Gastrocnemius medialis (tissue), 4 donors: Measurements from ENCODE around the gene MBNL2. TPM values are rescaled to one million over a fixed set of nuclear protein-coding genes. Genes with fewer than 3 reads are reported as not detected.

Source experiments
- ATAC-seq, 2 donors: fragments of 150-250 bp; one replicate each; pipeline ENCODE4 v1.9.1; 2016
- DNase-seq, 2 donors: peaks; one replicate each; pipeline ENCODE4 v3.0.0-alpha.2; 2019
- H3K27ac ChIP-seq, 4 donors: fragments of 200-600 bp; sonication (generic); 1 replicate in 1 of 4; 2 replicates in 3 of 4; pipeline ENCODE4 v1.5.1; 2016 to 2018; ENCODE audit warnings: mild to moderate bottlenecking in 2 of 4, moderate library complexity in 1 of 4
- H3K27me3 ChIP-seq, 3 donors: fragments of 200-600 bp; sonication (generic) in 2 of 3; 1 replicate in 1 of 3; 2 replicates in 2 of 3; pipeline versions ENCODE4 v1.5.1 to v1.6.0; 2016 to 2019; ENCODE audit warnings: mild to moderate bottlenecking in 1 of 3, moderate library complexity in 1 of 3
- H3K36me3 ChIP-seq, 2 donors: fragments of 200-600 bp; sonication (generic) in 1 of 2; one replicate each; pipeline ENCODE4 v1.5.1; 2017 to 2018
- H3K4me1 ChIP-seq, 2 donors: fragments of 200-600 bp; sonication (generic) in 1 of 2; one replicate each; pipeline ENCODE4 v1.5.1; 2016 to 2017; ENCODE audit warnings: mild to moderate bottlenecking in 2 of 2
- H3K4me3 ChIP-seq, 4 donors: fragments of 200-600 bp; sonication (generic) in 3 of 4; 1 replicate in 1 of 4; 2 replicates in 3 of 4; pipeline ENCODE4 v1.5.1; 2016 to 2019; ENCODE audit warnings: mild to moderate bottlenecking in 2 of 4
- H3K9me3 ChIP-seq, 3 donors: fragments of 200-600 bp; sonication (generic) in 2 of 3; 1 replicate in 1 of 3; 2 replicates in 2 of 3; pipeline ENCODE4 v1.5.1; 2016 to 2019
- POLR2A ChIP-seq, 2 donors: fragments of 450-650 bp; IDR thresholded peaks; one replicate each; pipeline ENCODE4 v1.6.1; 2017; ENCODE audit warnings: antibody characterized with exemption in 2 of 2, mild to moderate bottlenecking in 2 of 2, moderate library complexity in 2 of 2
- in situ Hi-C, 4 donors: fragments of 200-750 bp; cut with MboI; loops; one replicate each; pipeline versions ENCODE4 v1.15.0 to v1.8.0; 2017; ENCODE audit warnings: low sequenced_read_pairs in 4 of 4
- intact Hi-C: fragments of 100-400 bp; cut with DNase I; formaldehyde crosslinking; loops from one replicate; pipeline ENCODE4 v1.15.1; 2023; ENCODE audit warnings: low total_unique reads
- total RNA-seq, 4 donors: library from RNA; depleted of rRNA; stranded (reverse); fragments of >200 nt; gene quantifications; one replicate each; pipeline versions ENCODE4 v1.1.0 to v1.2.3, GENCODE V29; 2016
- TF ChIP-seq, protein P1 (sequence below), 5 experiments: fragments of 450-650 bp in 3 of 5; fragments of 200-600 bp in 2 of 5; sonication (generic) in 2 of 5; IDR thresholded peaks in 4 of 5; conservative IDR thresholded peaks in 1 of 5; 1 replicate in 4 of 5; 2 replicates in 1 of 5; pipeline ENCODE4 v1.5.1; 2016 to 2019; ENCODE audit warnings: antibody characterized with exemption in 5 of 5, mild to moderate bottlenecking in 3 of 5, moderate library complexity in 3 of 5

The MBNL2 gene
- total RNA-seq, 4 donors from 2014 or later = 47.9 to 92.0 (median 71.3) TPM

DNA sequence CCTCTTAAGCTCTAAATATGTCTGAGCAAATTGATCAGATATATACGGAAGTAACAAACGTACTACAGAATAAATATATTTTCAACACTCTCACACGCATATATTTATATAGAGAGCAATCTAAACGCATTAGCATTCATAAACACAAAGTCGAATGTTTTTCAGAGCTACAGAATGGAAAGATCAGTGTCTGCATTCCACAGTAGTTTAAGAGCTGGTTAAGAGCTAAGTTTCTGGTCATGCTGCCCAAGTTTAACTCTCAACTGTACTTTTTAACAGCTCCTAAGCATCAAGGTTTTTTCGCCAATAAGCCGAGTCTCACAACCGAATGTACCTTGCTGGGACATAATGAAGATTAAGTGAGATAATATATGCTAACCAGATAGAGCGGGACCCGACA is 175.1 kb downstream of the MBNL2 start:
- DNase-seq (no peak), ATAC-seq (no peak)
- TF ChIP-seq, protein P1, sequence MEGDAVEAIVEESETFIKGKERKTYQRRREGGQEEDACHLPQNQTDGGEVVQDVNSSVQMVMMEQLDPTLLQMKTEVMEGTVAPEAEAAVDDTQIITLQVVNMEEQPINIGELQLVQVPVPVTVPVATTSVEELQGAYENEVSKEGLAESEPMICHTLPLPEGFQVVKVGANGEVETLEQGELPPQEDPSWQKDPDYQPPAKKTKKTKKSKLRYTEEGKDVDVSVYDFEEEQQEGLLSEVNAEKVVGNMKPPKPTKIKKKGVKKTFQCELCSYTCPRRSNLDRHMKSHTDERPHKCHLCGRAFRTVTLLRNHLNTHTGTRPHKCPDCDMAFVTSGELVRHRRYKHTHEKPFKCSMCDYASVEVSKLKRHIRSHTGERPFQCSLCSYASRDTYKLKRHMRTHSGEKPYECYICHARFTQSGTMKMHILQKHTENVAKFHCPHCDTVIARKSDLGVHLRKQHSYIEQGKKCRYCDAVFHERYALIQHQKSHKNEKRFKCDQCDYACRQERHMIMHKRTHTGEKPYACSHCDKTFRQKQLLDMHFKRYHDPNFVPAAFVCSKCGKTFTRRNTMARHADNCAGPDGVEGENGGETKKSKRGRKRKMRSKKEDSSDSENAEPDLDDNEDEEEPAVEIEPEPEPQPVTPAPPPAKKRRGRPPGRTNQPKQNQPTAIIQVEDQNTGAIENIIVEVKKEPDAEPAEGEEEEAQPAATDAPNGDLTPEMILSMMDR (IDR thresholded peaks at IDR 0.05 in 4 of 5, conservative IDR thresholded peaks at IDR 0.05 in 1 of 5) = no peak
- TF ChIP-seq POLR2A (IDR thresholded peaks at IDR 0.05) = no peak
- no peaks in the 10 kb centered on the region for H3K9me3 ChIP-seq
- in situ Hi-C loops (no loop called here), intact Hi-C loops (no loop called here)
- peaks cover 0 to 5% of the 10 kb centered on the region in 2 donors for H3K36me3 ChIP-seq
- no peak overlapping the region for H3K27ac ChIP-seq
- H3K27me3 ChIP-seq = no peaks in the 10 kb centered on the region
- no peaks in the 10 kb centered on the region for H3K4me1 ChIP-seq
- no peak overlapping the region for H3K4me3 ChIP-seq

DNA sequence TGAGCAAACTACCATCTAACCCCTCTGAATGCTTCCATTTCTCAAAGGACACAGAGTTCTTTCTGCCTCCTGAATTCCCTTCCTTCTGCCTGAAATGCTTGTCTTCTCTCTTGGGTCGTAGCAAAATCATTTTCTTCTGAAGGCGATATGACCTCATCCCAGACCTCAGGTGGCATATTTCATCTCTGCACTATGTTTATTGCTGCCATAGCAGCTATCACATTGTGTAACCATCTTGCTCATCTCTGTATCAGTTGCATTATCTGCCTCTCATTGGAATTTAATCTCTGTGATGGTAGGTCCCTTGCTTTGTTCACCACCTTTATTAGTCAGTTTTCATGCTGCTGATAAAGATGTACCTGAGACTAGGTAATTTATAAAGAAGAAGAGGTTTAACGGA is 179.3 kb downstream of the MBNL2 start:
- no peak overlapping the region for H3K4me3 ChIP-seq
- in situ Hi-C loops (no loop called here), intact Hi-C loops (no loop called here)
- no peak overlapping the region for H3K27ac ChIP-seq
- no peaks in the 10 kb centered on the region for H3K9me3 ChIP-seq
- no peaks in the 10 kb centered on the region for H3K27me3 ChIP-seq
- peaks cover 10 to 15% of the 10 kb centered on the region in 2 donors for H3K4me1 ChIP-seq
- TF ChIP-seq, protein P1 (IDR thresholded peaks at IDR 0.05 in 4 of 5, conservative IDR thresholded peaks at IDR 0.05 in 1 of 5) = no peak
- TF ChIP-seq POLR2A (IDR thresholded peaks at IDR 0.05) = no peak
- no peak for DNase-seq
- no peak for ATAC-seq
- no peaks in the 10 kb centered on the region for H3K36me3 ChIP-seq

DNA sequence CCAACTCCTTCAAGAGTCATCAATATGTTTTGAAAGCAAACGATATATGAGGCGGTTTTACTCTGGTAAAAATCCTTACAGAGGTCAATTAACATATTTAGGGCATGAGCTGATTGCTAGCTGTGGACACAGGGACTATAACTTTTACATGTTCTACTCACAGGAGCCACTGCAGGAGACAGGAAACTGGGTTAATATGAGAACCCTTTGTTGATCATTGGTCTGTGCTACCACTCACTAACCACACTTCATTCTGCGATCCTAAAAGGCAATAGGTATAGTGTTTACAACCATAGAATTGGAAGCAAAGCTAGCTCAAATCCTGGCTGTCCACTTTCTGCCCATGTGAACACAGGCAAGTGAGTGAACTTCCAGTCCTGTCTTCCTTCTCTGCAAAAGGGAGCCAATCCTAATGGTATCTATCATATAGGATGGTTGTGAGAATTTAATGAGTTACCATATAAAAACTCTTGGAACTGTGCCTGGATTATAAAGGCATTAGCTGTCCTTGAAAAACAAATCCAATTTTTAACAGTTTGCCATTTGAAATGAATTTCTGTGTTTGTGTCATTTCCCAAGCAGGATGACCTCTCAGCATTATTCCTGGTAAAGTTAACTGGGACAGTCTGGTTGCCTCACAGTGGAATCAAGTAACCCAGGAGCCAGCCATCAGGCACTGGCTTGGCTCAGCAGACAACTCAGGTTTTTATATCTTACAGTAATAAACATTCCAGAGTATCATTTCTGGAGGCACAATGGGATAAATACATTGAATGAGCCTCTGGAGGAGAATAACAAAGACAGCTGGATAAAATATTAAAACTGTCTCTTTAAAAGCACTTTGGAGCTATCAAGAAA is 182.0 kb downstream of the MBNL2 start:
- intact Hi-C loops (no loop called here), in situ Hi-C loops (no loop called here)
- ATAC-seq (peak; percentile 58 to 70), DNase-seq (no peak)
- TF ChIP-seq POLR2A (IDR thresholded peaks at IDR 0.05) = no peak
- TF ChIP-seq, protein P1 (IDR thresholded peaks at IDR 0.05 in 4 of 5, conservative IDR thresholded peaks at IDR 0.05 in 1 of 5) = no peak
- no peak overlapping the region for H3K4me3 ChIP-seq
- no peaks in the 10 kb centered on the region for H3K36me3 ChIP-seq
- peaks cover 10 to 24% of the 10 kb centered on the region in 2 donors for H3K4me1 ChIP-seq
- no peaks in the 10 kb centered on the region for H3K9me3 ChIP-seq
- peak overlapping the region in 2 of 4 donors; percentile 28 to 45 for H3K27ac ChIP-seq
- H3K27me3 ChIP-seq = no peaks in the 10 kb centered on the region

DNA sequence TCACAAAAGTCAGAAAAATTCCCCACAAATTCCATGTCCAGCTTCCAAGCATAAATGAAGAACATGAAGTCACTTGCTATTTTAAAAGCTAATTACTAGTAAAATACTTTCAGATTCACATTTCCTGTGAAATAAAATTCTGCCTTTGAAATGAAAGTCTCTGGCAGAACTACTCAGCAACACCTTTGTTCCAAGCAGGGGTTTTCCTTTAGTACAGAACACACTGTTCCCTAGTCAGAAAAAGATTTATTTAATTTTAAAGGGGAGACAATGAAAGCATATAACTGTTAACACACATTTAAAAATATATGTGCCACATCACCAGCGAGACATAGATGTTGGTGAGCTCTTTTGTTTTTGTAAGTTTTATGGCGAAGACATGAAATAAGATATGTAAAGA is 185.4 kb downstream of the MBNL2 start:
- Histone ChIP-seq H3K27me3 (no peaks in the 10 kb centered on the region), H3K27ac (peak overlapping the region; percentile 43 to 71 (median 62)), H3K36me3 (no peaks in the 10 kb centered on the region), H3K4me1 (peaks cover 10 to 24% of the 10 kb centered on the region in 2 donors), H3K4me3 (no peak overlapping the region), H3K9me3 (no peaks in the 10 kb centered on the region)
- in situ Hi-C loops (no loop called here), intact Hi-C loops (no loop called here)
- no peak for DNase-seq
- TF ChIP-seq, protein P1 (IDR thresholded peaks at IDR 0.05 in 4 of 5, conservative IDR thresholded peaks at IDR 0.05 in 1 of 5) = no peak
- TF ChIP-seq POLR2A (IDR thresholded peaks at IDR 0.05) = peak in 1 of 2 donors; percentile 11
- peak; percentile 51 to 73 for ATAC-seq
